ENCODE data around the gene AURKAIP1. TPM values are rescaled to one million over a fixed set of nuclear protein-coding genes. Genes with fewer than 3 reads are reported as not detected.
A peak's percentile ranks its signal among the peaks of the same experiment; 100 is the strongest.
"Not testable (repeated sequence)": the region's sequence is repeated elsewhere in the genome, so short reads cannot be mapped to it uniquely, and the experiment has no call there.

Gene AURKAIP1
- polyA plus RNA-seq, 1 donor, result 71.7 TPM

DNA sequence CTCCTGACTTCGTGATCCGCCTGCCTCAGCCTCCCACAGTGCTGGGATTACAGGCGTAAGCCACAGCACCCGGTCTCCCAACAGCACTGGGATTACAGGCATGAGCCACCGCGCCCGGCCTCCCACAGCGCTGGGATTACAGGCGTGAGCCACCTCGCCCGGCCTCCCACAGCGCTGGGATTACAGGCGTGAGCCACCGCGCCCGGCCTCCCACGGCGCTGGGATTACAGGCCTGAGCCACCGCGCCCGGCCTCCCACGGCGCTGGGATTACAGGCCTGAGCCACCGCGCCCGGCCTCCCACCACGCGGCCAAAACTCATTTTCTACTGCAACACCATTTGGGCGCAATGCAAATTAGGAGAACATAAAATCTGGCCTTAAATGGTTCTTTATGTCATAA, 10.3 kb upstream of the AURKAIP1 start:
- not testable (repeated sequence) for DNase-seq

DNA sequence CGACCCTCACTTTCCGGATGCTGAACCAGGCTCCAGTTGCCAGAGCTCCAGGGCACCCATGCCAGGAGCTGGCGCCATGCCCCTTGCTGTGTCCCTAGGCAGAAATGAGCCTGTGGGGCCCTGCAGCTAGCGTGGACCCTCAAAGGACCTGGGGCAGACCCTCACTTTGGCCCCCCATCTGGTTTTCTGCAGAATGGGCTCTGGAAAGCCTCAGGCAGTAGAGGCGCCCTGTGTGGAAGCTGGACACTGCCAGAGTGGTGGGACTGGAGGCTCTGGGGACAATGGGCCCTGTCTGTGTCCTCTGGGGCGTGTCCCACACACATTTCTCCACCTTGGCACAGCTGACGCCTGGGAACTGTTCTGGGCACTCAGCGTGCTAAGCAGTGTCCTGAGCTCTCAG, 6.3 kb upstream of the AURKAIP1 start:
- no peak for DNase-seq

DNA sequence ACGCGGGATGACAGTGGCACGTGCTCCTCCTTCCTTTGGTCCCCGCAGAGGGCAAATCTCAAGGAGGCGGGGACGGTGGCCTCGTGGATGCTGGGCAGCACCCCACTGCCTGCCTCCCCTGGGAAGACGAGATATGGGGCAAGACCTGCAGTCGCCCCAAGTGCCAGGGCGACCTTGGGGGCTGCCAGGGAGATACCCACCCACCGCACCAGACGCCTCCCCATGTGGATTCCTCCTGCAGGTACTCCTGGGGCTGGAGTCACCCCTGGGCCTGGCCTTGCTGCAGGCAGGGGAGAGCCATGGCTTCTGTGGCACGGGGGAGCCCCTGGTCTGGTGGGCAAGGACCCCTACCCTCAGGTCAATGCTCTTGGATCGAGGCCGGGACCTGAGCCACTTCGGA, 5.9 kb upstream of the AURKAIP1 start:
- no peak for DNase-seq

DNA sequence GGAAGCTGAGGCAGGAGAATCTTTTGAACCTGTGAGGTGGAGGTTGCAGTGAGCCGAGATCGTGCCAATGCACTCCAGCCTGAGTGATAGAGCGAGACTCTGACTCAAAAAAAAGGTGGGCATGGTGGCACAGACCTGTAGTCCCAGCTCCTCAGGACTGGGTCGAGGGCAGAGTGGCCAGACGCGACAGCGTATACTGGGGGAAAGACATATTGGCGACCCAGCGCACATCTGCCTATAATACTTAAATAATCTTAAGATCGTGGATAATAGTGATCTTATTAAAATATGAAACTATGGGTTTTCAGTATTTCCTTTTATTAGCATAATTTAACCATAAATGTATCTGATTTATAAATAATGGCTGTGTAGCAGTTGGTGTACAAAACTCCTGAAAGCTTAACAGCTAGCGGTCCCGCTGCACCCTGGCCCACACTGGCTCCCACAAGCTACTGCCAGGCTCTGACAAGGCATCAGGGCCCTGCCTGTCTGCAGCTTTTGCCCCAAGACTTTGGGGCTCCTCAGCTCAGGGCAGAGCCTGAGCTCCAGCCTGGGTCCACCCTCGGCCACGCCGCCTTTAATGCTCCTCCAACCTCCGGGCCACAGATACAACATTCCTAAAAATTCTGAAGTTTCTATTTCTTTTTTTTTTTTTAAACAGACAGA, 2.7 kb upstream of the AURKAIP1 start:
- no peak for DNase-seq

DNA sequence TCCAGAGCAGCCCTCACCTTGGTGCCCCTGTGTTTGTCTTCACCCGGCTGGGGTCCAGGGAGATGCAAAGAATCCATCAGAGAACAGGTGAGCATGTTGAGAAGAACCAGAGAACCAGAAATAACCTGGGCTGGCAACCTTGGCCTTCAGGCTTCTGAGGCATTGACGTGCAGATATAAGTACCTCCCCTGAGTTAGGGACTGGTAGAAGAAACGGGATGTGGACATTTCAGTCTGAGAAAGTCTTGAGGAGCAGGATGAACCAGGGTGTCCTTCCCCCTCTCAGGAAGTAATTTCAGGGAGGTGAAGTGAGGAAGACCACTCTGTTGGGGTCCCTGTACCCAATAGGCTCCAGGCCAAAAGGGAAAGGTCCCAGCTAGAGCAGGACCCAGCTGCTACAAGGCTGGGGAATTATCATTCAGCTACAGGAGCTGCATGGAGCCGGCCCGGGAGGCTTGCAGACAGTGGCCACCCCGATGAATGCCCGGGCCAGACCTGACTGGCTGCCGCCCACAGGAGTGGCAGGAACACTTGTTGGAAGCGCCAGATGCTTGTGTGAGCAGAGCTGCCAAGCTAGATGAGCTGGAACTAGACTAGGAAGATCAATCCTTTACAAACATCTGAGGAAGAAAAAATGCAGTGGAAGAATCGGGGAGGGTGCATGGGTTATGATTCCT, 1.7 kb upstream of the AURKAIP1 start:
- no peak for DNase-seq

DNA sequence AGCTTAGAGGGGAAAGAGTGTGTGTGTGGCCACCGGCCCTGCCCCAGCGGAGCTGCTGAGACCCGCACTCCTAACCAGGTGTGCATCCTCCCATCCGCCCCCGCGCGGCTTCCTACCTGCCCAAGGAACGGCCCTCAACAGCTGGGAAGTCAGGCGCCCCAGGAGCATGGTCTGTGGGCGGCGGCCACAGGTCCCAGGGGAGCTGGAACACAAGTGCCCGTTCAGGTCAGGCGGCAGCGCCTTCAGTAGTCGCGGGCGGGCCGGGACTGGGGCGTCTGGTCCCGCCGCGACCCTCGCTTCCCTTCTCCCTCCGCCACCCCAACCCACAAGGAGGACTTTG, 448 bp downstream of the AURKAIP1 start:
- DNase-seq, result no peak

DNA sequence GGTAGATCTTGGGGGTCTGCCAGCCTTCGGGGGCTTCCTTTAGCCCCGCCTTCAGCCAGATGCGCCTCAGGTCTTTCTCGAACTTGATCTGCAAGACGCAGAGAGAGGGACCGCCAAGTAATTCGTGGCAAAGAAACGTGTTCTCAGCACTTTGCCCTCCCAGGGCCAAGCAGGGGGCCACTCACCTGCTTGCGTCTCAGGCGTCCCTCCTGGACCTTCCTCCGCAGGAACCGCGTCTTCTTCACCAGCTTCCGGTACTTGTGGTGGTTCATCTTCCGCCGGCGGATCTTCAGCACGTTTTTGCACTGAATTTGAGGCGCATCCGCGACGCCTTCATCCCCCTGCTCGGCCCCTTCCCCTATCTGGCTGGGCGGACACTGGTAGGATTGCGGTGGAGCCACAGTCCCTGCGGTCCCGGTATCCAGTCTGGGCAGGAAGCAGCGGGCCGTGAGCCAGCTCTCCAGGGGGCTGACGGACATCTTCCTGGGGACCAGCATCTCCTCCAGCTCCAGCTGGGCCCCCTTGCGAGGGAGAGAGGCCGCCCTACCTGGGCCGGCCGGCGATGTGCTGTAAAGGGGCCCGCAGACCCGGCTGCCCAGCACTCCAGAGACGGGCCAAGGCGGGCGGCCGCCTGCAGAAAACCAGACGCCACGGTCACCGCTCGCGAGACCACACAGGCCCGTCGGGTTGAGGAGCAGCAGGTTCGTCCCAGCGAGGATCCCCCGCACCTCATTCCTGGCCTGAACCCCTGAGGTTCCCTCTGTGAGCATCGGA, 1.0 kb downstream of the AURKAIP1 start:
- no peak for DNase-seq

DNA sequence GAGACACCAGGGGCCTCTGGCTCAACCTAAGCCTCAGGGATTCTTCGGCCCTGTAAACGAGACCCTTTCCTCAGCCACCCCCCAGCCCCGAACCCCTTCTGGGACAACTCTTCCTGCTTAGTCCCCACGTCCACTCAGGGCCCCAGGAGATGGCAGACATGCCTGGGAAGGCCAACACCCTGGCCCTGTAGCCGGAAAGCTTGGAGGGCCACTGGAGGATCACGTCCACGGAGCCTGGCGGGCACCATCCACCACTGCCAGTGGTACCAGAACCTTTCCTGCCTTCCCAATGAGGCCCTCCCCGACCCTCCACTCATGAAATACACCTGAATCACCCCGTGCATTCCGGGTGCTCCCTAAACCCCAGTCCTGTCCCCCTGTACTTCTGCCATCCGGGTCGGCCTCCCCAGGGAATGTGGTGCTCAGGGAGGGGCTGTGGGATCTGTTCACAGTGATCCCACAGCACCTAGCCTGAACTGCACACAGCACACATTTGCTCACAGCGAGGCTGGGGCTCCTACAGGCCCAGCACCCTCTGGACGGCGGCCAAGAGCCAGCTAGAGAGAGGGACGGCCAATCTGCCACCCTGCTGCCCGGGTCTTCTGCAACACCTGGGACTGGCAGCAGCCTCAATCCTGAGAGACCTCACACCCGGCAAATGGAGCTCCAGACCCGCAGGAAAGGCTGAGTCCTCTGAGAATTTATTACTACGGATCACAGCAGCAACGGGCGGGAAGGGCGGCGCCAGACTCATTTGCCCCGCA, 1.8 kb downstream of the AURKAIP1 start:
- no peak for DNase-seq

DNA sequence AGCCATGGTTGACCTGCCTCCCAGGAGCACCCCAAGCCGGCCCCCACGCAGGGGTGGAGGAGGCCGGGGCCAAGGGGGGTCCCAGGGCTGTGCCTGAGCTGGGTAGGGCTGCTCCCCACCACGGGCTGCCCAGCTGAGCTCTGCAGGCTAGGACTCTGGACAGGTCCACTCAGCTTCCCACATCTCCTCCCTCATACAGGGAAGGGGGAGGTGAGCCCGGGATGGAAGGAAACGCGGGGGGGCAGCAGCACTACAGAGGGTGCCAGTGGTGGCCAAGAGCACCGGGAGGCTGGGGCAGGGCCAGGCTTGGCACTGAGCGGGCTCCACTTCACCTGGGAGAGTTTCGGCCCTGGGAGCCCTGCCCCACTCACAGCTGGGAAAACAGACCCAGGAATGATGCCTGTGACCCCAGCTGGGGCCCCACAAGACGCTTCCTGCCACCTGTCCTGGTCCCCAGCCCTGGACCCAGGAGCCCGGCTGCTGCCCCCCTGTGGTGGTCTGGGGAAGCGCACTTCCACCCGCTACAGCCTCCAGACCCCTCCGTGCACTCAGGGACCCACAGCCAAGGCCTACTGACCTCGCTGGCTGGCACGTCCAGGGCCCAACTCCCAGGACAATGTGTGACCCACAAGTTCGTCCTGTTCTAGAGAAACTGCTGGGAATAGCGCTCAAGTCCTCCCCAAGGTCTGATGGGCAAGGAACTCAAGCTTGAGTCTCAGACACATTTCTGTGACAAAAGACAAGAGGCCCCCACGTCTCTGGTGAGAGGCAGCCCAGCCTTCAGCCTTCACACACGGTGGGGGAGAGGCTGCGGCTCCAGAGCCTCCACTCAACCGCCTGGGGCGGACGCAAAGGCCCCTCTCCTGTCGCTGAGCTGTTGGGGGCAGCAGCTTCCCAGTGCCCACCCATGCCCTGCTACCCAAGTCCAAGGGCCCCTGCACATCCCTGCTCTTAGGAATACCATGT, 3.0 kb downstream of the AURKAIP1 start:
- DNase-seq, result no peak

DNA sequence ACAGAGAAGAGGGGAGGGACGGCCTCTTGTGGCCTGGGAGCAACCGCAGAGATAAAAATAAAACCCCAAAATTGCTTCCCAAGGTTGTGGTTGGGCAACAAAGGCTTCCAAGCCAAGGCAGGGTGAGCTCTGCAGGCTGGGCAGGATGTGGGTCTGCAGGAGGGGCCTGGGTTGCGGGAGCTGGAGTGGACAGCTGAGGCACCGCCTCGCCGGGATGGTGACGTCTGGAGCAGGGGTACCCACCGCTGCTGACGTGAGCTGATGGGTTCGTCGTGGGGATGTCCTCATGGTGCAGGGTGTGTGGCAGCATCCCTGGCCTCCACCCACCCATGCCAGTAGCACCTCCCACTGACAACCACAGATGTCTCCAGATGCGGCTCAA, 3.7 kb downstream of the AURKAIP1 start:
- no peak for DNase-seq

DNA sequence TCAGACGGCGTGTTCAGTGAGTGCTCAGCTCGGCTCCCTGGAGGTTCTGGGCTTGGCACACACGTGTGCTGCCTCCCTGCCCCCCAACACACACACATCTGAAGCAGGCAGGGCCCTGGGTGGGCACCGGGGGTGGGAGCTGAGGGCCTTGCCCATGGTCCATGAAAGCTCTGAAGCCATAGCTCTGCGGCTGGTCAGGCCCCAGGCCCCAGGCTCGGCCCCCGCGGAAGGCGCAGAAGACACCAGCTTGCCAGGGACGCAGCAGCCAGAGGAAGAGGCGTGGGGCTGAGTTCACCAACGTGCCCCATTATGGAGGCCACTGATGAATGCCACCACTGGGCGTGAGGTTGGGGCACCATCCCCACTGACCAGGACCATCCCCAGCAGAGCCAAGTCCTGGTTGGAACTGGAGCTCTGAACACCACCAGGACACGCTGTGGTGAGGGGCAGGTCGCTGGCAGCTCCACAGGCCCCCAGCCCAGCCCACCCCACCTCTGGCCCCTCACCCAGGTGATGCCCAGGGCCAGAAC, 4.2 kb downstream of the AURKAIP1 start:
- DNase-seq, result no peak

DNA sequence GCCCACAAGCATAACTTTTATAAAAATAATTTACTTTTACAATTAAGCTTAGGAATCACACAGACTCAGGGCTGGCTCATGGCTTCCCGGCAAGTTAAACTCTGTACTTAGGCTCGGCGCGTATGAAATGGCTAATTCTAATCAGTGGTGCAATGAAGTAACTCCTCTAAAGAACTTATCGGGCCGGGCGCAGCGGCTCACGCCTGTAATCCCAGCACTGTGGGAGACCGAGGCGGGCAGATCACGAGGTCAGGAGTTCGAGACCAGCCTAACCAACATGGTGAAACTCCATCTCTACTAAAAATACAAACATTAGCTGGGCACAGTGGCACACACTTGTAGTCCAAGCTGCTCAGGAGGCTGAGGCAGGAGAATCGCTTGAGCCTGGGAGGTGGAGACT, 4.9 kb downstream of the AURKAIP1 start:
- DNase-seq, result not testable (repeated sequence)

DNA sequence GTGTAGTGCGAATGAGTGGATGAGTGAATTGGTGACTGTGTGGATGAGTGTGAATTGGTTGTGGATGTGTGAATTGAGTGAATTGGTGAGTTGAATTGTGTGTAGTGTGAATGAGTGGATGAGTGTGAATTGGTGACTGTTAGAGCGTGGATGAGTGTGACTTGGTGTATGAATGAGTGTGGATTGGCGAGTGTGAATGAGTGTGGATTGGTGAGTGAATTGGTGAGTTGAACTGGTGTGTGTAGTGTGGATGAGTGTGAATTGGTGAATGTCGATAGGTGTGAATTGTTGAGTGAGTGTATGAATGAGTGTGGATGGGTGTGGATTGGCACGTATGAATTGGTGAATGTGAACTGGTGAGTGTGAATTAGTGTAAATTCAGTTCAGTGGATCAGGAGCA, 7.7 kb downstream of the AURKAIP1 start:
- no peak for DNase-seq

DNA sequence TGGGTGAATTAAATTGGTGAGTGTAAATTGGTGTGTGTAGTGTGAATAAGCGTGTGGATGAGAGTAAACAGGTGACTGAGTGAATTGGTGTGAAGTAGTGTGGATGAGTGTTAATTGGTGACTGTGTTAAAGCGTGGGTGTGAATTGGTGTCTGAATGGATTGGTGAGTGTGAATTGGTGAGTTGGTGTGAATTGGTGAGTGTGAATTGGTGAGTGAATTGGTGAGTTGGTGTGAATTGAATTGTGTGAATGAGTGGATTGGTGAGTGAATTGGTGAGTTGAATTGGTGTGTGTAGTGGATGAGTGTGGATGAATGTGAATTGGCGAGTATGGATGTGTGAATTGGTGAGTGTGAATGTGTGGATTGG, 8.3 kb downstream of the AURKAIP1 start:
- no peak for DNase-seq

DNA sequence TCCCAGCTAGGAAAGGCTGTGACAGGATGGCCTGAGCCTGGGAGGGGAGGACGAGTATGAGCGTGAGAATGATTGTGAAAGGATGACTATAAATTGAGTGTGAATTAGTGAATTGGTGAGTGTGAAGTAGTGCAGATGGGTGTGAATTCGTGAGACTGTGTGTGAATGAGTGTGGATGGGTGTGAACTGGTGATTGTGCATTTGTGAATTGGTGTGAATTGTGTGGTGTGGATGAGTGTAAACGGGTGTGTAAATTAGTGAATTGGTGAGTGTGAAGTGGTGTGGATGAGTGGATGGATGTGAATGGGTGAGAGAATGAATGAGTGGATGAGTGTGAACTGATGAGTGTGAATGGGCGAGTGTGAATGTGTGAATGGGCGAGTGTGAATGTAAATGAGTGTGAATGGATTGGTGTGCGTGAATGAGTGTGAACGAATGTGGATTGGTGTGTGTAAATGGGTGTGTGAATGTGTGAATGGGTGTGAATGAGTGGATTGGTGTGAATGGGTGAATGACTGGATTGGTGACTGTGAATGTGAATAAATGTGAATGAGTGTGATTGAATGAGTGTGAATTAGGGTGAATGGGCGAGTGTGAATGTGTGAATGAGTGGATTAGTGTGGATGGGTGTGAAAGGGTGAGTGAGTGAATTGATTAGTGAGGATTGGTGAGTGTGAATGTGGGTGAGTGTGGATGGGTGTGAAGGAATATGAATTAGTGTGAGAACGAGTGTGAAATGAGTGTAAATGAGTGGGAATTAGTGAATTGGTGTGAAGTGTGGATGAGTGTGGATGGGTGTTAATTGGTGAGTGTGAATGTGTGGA, 8.9 kb downstream of the AURKAIP1 start:
- DNase-seq, result no peak

DNA sequence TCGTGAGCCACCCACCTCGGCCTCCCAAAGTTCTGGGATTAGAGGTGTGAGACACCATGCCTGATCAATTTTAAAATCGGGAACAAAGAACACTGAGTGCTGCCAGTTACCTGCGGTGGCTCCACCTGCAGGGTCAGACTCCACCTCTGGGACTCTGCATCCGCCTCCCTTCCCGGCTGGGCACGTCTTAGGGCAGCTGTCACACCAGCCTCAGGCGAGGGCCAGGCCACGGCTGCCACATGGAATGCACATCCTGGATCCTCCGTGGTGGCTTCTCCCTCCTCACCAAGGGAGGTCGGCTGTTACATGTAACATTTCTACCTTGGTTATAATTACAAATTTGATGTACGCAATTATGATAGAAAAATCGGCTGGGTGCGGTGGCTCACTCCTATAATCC, 10.7 kb downstream of the AURKAIP1 start:
- DNase-seq, result no peak

DNA sequence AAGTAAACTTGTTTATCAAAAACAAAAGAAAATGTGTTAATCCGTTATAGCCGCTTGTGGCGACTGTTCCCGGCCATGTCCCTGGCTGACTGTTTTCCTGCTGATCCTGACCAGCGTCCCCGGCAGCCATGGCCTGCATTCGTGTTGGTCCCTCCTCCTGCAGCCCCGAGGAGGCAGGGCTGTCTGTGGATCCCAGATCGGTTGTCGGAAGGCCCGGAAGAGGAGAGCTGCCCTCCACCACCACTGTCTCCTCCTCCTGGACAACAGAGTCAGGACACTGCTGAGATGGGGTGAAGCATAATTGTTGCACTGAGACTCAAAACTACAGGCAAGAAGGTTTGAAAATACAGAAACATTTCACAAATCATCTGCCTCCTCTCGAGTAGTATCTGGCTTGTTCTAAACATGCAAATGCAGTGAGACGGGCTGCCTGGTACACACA, 13.0 kb downstream of the AURKAIP1 start:
- peak; percentile 75 for DNase-seq

DNA sequence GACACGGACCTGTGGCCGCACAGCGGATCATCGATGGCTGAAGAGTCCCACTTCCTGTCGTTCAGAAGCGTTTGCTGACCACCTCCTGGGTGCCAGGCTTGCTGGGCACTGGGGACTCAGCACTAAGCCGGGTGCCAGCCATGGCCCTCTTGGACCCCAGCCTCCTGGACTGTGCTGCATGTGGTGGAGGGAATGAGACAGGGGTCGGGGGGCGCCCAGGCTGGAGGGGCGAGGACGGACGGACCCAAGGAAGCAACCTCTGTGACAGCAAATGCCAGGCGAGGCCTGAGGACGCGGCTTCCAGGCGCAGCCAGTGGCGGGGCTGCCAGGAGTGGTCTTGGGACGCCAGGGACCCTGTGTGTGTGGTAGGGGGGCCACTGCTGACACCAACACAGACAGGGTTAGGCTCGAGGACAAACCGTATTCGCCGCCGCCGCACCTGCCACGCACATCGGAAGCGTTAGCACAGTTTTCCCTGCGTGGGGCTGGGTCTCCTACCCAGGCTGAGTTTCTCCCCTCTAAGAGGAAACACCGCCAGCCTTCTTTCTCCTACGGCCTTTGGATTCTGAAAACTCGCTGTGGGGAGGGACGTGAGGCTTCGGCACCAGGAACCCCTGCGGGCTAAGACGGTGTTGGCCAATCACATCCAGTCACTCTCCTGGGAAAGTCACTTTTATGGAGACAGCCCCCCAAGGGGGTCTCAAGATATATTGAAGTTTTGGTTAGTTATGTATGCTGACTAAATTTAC, 13.6 kb downstream of the AURKAIP1 start:
- DNase-seq, result no peak

DNA sequence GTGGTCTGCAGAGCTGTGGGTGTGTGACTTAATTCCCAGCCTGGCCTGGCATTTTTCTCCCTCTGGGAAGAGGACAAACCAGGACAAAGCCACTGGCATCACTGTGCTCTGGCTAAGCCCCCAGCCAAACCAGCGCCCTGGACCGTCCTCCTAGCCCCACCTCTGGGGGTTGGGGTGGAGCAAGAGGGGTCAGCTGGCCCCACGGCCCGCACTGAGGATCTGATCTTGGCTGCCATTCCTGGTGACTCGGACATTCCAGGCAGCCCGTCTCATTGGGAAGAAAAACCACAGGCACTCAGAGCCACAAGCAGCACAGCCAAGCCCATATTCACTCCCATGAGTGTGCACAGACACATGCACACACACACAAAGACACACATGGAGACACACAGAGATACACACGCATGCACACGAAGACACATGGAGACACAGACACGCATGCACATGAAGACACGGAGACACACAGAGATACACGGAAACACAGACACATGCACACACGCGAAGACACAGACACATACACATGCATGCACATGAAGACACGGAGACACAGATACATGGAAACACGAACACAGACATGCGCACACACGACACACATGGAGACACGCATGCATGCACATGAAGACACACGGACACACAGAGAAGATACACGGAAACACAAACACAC, 14.4 kb downstream of the AURKAIP1 start:
- peak; percentile 45 for DNase-seq
